GM21619 (cell line): ENCODE data around the gene NEK7.

Experiments used
- ATAC-seq: cut with Tn5 transposase; IDR thresholded peaks from one replicate; pipeline ENCODE4 v1.9.1; 2021; ENCODE audit not compliant: unreplicated experiment

The NEK7 gene

DNA sequence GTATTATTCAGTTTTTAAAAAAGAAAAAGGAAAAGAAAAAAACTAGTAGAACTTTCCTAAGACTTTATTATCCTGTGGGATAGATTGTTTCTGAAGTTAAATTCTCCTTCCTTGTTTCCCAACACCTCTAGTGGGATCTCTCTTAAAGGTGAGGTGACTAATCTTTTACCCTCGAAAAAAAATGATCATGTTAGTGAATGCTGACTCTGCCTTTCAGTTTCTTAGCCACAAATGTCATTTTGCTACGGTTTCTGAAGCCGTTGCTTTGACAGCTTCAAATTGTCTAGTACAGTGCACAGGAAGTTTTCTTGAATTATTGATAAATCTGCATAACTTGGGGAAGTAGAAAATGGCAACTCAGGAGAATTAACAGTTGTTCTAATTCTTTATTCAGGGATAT lies 13.0 kb upstream of the NEK7 start:
- ATAC-seq: peak; percentile 80

GRCh38 chr1:198147216-198147615 lies 9.6 kb upstream of the NEK7 start:
- no peak for ATAC-seq

DNA sequence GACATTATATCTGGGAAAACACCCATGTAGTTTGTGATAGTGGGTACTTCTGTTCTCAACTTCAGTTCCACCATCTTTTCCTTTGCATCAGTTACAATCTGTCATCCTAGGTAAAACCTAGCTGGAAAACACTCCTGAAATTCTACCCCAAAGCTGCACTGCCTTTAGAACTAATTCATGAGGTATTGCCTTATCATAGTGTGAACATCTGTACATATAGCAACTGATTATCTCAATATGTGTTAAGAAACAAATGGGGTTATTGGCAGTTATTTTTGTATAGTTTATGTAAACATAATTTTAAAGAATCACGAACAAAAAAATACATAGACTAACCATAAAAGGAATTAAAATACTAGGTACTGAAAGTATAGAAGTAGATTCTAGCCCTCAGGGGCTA lies 6.4 kb upstream of the NEK7 start:
- ATAC-seq: no peak

DNA sequence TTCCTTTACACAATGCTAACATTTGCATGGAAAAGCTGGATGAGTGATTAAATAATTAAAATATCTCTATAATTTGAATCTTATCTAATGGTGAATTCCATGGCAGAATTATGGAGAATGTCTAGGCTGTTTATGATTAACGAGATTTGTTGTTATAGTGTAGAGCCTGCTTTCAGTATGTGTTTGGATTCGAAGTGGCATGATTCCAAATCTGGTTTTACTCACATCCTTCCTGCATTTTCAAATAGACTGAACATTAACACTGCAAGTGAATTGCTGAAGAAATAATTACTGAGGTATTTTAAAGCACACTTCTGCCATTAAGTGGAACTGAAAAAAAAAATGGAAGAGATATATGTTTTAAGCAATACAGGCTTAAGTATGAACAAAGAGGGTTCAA lies 5.1 kb upstream of the NEK7 start:
- no peak for ATAC-seq

DNA sequence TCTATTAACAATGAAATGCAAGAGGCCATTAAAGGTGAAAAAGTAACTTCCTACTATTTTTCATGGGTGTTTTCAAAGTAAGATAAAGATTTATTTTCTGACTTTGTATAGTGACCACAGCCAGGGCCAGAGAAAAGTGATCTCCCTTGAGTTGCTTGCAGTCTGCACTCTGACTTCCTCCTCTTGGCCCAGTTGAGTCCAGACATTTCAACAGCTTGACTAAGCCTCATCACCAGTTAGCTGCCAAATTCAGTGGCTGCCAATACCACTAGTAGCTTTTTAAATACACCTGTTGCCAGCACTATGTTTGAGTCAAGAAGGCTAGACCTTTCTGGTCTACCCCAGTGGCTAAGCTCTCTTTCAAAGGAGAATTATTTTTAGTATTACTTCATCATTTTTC lies 3.7 kb upstream of the NEK7 start:
- no peak for ATAC-seq

- no peak for ATAC-seq
Observed at GRCh38 chr1:198153804-198154203, 3.0 kb upstream of the NEK7 start.

DNA sequence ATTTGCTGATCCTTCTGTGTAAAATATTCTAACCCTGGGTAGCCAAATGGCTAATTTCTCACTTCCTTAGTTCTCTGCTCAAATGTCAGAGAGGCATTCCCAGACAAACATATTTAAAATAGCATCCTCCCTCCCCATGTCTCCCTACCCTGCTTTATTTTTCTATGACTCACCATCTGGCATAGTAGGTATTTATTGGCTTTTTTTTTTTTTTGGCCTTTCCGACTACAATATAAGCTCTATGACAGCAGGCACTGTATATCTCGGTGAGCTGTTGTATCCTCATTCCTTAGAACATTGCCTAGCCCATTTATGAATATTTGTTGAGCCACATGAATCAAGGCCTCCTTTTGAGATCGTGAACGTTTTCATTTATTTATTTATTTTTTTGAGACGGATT lies 1.5 kb upstream of the NEK7 start:
- no peak for ATAC-seq

DNA sequence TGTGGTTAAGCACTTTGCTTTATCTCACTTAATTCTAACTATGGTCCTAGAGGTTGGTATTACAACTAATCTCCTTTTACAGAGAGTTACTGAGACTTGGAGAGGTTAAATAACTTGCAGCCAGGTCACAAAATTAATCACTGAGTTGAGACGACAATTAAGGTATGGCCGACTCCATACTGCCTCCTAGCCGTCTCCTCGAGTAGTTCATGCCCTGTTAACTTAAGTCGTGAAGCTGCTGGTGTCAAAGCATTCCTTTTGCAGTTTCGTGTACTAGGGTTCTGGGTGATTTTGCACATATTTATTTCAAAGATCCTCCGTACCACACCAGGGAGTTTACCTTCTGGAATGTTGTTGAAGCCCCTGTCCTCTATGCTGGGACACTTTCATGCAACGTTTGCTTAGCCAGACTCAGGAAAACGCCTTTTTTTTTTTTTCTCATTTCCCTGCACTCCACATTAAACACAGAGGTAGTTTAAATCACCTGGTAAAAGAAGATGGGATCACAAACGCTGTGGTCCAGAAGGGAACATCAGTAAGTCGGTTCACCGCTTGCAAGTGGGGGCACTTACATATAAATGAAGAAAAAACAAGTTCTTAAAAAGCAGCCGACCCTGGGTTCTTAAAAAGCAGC lies 570 bp upstream of the NEK7 start:
- ATAC-seq: peak; percentile 27

- peak; percentile 44 for ATAC-seq
Observed at GRCh38 chr1:198157241-198157846, 546 bp downstream of the NEK7 start.

DNA sequence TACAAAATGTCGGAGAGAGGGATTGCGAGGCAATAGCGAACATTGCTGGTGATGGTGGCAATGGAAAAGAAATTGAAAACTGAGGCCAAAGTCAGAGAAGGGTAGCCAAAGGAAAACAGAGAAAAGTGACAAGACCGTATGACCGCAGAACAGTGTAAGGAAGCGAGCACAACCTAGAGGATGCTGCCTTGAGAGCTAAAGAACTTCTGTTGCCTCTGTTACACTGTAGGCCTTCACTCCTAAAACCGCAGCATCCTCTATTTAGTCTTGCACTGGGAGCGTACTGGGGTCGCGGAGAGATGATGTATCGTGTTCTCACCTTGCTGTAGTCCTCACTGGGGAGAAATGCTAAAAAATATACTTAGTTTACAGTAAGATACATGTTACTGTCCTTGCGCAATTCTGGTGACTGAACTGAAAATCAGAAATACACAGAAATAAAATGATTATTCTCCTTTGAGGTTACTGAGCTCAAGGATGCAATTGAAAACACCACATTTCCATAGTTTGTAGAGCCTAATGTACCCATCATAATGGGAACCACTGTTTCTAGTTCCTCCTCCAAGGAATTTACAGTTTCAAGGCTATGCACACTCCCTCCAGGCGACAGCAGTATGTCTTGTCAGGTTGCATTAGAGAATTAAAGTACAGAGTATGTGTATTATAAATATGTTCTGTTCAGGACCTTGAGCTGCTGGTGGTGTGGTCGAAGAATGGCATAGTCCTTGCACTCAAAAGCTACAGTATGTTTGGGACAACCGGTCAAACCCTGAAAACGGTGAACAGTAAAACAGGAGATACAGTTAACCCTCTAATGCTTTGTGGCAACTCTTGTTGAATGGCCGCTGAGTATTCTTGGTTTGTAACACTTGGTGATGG lies 1.3 kb downstream of the NEK7 start:
- ATAC-seq: no peak

GRCh38 chr1:198158735-198159589 lies 2.2 kb downstream of the NEK7 start:
- peak; percentile 60 for ATAC-seq

GRCh38 chr1:198160222-198160621 lies 3.4 kb downstream of the NEK7 start:
- ATAC-seq: no peak

DNA sequence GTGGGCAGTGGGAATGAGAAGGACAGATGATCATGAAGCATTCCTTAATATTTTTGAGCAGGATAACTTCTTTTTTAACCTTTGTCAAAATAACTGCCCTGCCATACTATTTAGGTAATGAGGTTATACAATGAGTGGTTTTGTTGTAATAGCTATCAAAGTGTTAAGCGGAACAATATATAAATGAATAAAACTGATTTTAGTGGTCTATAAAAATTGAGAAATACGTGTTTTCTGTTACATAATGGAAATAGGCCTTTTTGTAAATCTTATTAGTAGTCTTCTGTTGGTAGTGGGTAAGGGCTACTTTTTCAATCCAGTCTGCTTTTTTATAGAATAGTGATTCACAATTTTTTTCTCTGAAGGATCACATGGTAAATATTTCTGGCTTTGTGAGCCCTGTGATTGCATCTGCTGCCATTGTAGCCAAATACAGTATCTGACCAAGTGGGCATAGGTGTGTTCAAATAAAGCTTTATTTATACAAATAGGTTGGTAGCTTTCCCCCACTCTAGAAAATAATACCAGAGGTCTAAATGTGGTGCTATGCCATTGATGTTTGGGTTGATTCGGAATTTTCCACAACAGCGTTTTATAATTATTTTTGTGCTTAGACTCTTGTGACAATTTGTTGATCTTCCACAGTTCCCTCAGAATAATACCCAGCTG lies 4.3 kb downstream of the NEK7 start:
- ATAC-seq: no peak

GRCh38 chr1:198161718-198162090 lies 4.9 kb downstream of the NEK7 start:
- no peak for ATAC-seq

DNA sequence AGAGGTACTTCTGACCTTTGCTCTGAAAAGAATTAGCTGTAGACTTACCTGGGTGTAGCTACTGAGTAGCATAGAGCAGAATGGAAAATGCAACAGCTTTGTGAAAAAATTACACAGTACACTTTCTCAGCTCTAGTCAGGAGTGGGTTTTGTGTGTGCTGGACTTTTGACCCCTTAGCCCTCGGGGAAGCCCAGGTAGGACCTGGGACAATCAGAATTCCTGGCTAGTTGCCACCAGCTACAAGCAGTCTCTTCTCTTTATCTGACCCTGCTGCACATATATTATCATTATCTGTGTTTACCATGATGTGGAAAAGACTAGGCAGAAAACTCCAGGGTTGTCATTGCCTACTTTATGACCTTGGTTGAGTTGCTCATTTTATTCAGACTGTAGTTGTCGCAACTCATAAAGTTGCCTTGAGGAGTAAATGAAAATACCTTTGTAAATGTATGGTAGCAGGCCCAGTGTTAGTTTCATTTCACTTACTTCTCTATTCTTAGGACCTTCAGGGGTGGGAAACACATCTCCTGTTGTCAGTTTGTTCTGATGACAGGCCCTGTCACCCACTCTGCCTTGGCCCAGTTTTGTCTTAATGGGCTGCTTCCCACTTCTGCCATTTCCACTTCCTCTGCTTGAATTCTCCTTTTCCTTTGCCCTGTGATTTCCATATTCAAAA lies 5.4 kb downstream of the NEK7 start:
- peak; percentile 21 for ATAC-seq

DNA sequence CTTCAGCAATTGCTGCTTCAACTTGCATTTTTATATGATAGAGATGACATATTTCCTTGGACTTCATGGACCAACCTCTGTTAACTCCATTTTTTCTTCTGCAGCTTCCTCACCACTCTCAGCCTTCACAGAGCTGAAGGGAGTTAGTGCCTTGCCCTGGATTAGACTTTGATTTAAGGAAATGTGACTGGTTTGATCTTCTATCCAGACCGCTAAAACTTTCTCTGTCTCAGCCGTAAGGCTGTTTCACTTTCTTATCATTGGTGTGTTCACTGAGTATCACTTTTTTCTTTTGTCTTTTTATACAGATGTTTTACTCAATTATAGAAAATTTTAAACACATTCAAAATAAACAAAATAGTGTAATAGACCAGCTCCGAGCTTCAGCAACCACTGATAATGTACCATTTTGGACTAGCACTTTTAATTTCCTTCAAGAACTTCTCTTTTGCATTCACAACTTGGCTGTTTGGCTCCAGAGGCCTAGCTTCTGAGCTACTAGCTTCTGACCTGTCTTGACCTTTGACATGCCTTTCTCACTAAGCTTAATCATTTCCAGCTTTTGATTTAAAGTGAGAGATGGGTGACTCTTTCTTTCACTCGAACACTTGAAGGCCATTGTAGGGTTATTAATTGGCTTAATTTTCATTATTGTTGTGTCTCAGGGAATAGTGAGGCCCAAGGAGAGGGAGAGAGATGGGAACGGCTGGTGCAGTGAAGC lies 9.3 kb downstream of the NEK7 start:
- ATAC-seq: peak; percentile 21

GRCh38 chr1:198166900-198167299 lies 10.1 kb downstream of the NEK7 start:
- no peak for ATAC-seq

DNA sequence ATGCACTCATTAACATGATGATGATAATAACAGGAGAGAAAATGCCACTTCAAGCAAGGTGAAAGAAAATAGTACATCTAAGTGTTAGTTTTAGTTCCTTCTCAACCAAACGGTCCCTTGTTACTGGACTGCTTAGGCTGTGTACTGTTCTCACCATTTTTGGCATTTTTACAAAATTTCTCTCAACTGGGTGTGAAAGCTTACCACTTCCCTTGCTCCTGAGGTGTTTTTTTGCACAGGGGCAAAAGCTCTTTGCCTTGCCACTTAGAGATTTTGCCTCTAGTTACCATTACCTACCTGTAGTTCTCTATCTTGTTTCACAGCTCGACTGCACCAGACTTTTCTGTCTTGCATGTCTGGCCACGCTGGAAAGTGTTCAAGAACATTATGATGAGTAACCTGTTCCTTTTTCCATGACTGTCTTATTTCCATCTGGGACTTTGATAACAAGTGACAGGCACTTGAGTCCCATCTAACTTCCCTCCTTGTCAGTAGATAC lies 10.7 kb downstream of the NEK7 start:
- ATAC-seq: peak; percentile 67

GRCh38 chr1:198168227-198168626 lies 11.4 kb downstream of the NEK7 start:
- peak; percentile 25 for ATAC-seq
